Measurements from ENCODE around the gene LHFPL5. TPM values are rescaled to one million over a fixed set of nuclear protein-coding genes. Genes with fewer than 3 reads are reported as not detected.

LHFPL5 gene
- total and polyA plus RNA-seq, 2 of the 8 experiments (the other 6 are each of a cell fraction or from before 2014, with no cell fraction given): 0.03 TPM; not detected in 1

DNA sequence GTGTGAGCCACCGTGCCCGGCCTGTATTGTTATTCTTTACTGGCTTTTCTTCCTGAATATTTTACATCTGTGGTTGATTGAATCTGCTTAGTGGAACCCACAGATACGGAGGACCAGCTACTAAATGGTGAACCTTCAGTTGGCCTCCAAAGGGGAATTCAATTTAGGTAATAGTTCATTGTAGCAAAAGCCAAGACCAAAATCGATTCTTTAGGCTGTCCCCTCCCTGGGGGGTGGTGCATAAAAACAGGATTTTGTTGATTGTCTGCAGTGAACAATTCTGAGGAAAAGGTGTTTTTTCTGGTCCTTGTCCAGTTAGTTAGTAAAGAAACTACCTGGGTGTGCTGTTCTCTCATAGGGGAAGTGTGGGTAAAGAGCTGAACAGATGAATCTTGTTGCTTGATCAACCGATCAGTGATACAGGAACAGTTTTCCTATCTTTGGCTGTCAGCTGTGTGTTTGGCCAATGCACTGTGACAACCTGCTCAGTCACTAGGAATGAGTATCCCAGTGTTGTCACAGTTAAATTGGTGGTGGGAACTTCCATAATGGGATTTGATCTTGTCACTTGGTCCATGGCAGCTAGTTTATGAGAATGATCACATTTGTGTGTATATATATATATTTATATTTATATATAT lies 19.5 kb downstream of the LHFPL5 start:
- no peak overlapping the region for H3K27ac ChIP-seq (ENCODE audit: low read depth, low read length)
- CTCF ChIA-PET (ENCODE audit: partially characterized antibody): interaction anchor here (1.2 kb wide), 1 partner anchor 28 kb away, joined by 4 read pairs; the partner anchor contains the start of gene CLPS
- no peak overlapping the region for H3K4me3 ChIP-seq (ENCODE audit: extremely low read depth in 1 of 4, insufficient read depth in 2 of 4, low read depth in 3 of 4, low read length in 4 of 4)
- no peak overlapping the region for H2BK20ac ChIP-seq (ENCODE audit: low read length)
- H2BK12ac ChIP-seq (ENCODE audit: low read depth, low read length): no peak overlapping the region
- POLR2A ChIA-PET (ENCODE audit: partially characterized antibody): no interaction called here
- H3K23ac ChIP-seq (ENCODE audit: insufficient read length): no peak overlapping the region
- H3K4ac ChIP-seq (replicated peaks; ENCODE audit: insufficient read length, low read depth, low read length): no peak overlapping the region
- H3K18ac ChIP-seq (ENCODE audit: extremely low read depth, low read length): no peak overlapping the region
- no peaks in the 10 kb centered on the region for H3K36me3 ChIP-seq (ENCODE audit: control insufficient read depth in 2 of 4, insufficient read depth in 4 of 4, low read length in 3 of 4)
- no peak overlapping the region for H3K56ac ChIP-seq (replicated peaks; ENCODE audit: insufficient read length, low read depth, low read length)
- H4K20me1 ChIP-seq (replicated peaks in 1 of 2; ENCODE audit: control insufficient read depth in 1 of 2, insufficient read depth in 2 of 2, low read length in 2 of 2): no peaks in the 10 kb centered on the region
- H2BK15ac ChIP-seq (ENCODE audit: low read length): no peak overlapping the region
- peaks cover 0 to 2% of the 10 kb centered on the region in 2 experiments; a peak in 1 of 4 replicates for H3K9me3 ChIP-seq (ENCODE audit: insufficient read depth in 2 of 2, low read depth in 1 of 2, low read length in 1 of 2)
- H4K91ac ChIP-seq (replicated peaks; ENCODE audit: insufficient read length, low read length): no peak overlapping the region
- no peak overlapping the region for H4K8ac ChIP-seq (ENCODE audit: extremely low read depth, insufficient read depth, low read length)
- no peak overlapping the region for H2BK120ac ChIP-seq (replicated peaks; ENCODE audit: low read depth, low read length)
- H3K79me1 ChIP-seq (ENCODE audit: low read depth, low read length): no peaks in the 10 kb centered on the region
- H3K4me1 ChIP-seq (replicated peaks in 1 of 4; ENCODE audit: control insufficient read depth in 3 of 4, insufficient read depth in 4 of 4, low read length in 3 of 4): no peaks in the 10 kb centered on the region
- TF ChIP-seq POLR2AphosphoS5 (IDR thresholded peaks at IDR 0.05; ENCODE audit: low read depth, low read length): no peak
- TF ChIP-seq RNF2 (IDR thresholded peaks at IDR 0.05; ENCODE audit: borderline replicate concordance, low read depth, low read length, missing control alignments, poor library complexity, severe bottlenecking): no peak
- no peak for TF ChIP-seq JUN (IDR thresholded peaks at IDR 0.05; ENCODE audit: low read depth, low read length)
- no peak for TF ChIP-seq CTCF (IDR thresholded peaks at IDR 0.05; ENCODE audit: control extremely low read depth in 1 of 3, insufficient read depth in 1 of 3, low read depth in 1 of 3, low read length in 3 of 3)
- no peak for TF ChIP-seq JUND (IDR thresholded peaks at IDR 0.05; ENCODE audit: low read length)
- TF ChIP-seq SP1 (IDR thresholded peaks at IDR 0.05; ENCODE audit: low read depth, low read length): no peak
- no peak for TF ChIP-seq YY1 (IDR thresholded peaks at IDR 0.05; ENCODE audit: low read depth, low read length)
- no peak overlapping the region for H3K14ac ChIP-seq (ENCODE audit: insufficient read length)
- H4K5ac ChIP-seq (ENCODE audit: insufficient read length, low read depth, low read length): no peak overlapping the region
- no peak overlapping the region for H3K4me2 ChIP-seq (ENCODE audit: insufficient read depth in 1 of 2, low read depth in 2 of 2, low read length in 2 of 2)
- no peak for FAIRE-seq
- no peaks in the 10 kb centered on the region for H3K79me2 ChIP-seq (ENCODE audit: control insufficient read depth in 1 of 2, insufficient read depth in 2 of 2, low read length in 2 of 2)
- no peak for DNase-seq (ENCODE audit: low read depth in 1 of 2, low spot score in 2 of 2)
- H3K23me2 ChIP-seq (ENCODE audit: low read depth, low read length): no peaks in the 10 kb centered on the region
- no peaks in the 10 kb centered on the region for H3K27me3 ChIP-seq (replicated peaks in 1 of 4; ENCODE audit: control insufficient read depth in 3 of 4, extremely low read depth in 1 of 4, insufficient read depth in 3 of 4, low read length in 3 of 4)
- H2BK5ac ChIP-seq (ENCODE audit: low read depth, low read length): no peak overlapping the region
- H2AFZ ChIP-seq (ENCODE audit: low read length): no peak overlapping the region
- 86% methylated on average over 5 of the region's 5 CpGs; no CpG with 5 or more reads in 1 of the 2 experiments for WGBS, 2 experiments (ENCODE audit: extremely low coverage in 1 of 2, insufficient coverage in 1 of 2, insufficient read length in 1 of 2, insufficient replicate concordance in 2 of 2, low coverage in 1 of 2, low lambda C conversion rate in 2 of 2, missing lambda C conversion rate in 1 of 2)
- no peak overlapping the region for H2AK5ac ChIP-seq (ENCODE audit: low read depth, low read length)
- H3K9ac ChIP-seq (replicated peaks in 1 of 4; ENCODE audit: extremely low read depth in 1 of 4, low read depth in 3 of 4, low read length in 3 of 4): no peak overlapping the region

All from H1 (cell line).